SK-N-SH (cell line): Measurements from ENCODE around the gene TDP1. TPM values are rescaled to one million over a fixed set of nuclear protein-coding genes. Genes with fewer than 3 reads are reported as not detected.

Experiments
- CTCF ChIA-PET: fragments of 300-600, 350-600 bp; formaldehyde crosslinking; extraction: SDS; loops from one replicate; lab custom pipeline; 2021; lab: Yijun Ruan, JAX
- POLR2A ChIA-PET: fragments of 350-600 bp; sonication (Branson Sonifier 250); formaldehyde crosslinking; extraction: SDS; loops from one replicate; lab custom pipeline; 2020; ENCODE audit warnings: antibody characterized with exemption, inconsistent platforms; lab: Yijun Ruan, JAX
- DNase-seq: peaks from one replicate; pipeline ENCODE4 v3.0.0; 2012
- H2AFZ ChIP-seq: fragments of 200-600 bp; sonication (generic); 2 replicates; pipeline ENCODE4 v1.8.1; 2016; ENCODE audit warnings: antibody characterized with exemption, mild to moderate bottlenecking, low read depth
- H3F3A ChIP-seq: fragments of 200-600 bp; sonication (generic); replicated peaks from 2 replicates; pipeline ENCODE3; 2016; ENCODE audit warnings: antibody characterized with exemption, mild to moderate bottlenecking; ENCODE audit not compliant: insufficient read depth
- H3K27ac ChIP-seq, 2 experiments: fragments of 200-500 bp in 1 of 2; fragments of 200-600 bp in 1 of 2; sonication (Bioruptor generic) in 1 of 2; sonication (generic), shearing (Covaris generic) in 1 of 2; 2 replicates each; pipeline versions ENCODE4 v1.5.1 to v1.6.1; 2014 to 2016; ENCODE audit warnings: low read depth in 2 of 2, inconsistent platforms in 1 of 2, low read length in 1 of 2, mild to moderate bottlenecking in 1 of 2, mixed read lengths in 1 of 2
- H3K27me3 ChIP-seq: fragments of 200-600 bp; sonication (generic), shearing (Covaris generic); 2 replicates; pipeline ENCODE4 v1.6.1; 2016; ENCODE audit warnings: mixed run types; ENCODE audit not compliant: insufficient read depth
- H3K36me3 ChIP-seq, 2 experiments: fragments of 200-500 bp in 1 of 2; fragments of 200-600 bp in 1 of 2; sonication (Bioruptor generic) in 1 of 2; sonication (generic) in 1 of 2; replicated peaks in 1 of 2; 2 replicates each; pipeline versions ENCODE3 to v1.5.1; 2014 to 2016; ENCODE audit warnings: low read length in 1 of 2, mild to moderate bottlenecking in 1 of 2; ENCODE audit not compliant: insufficient read depth in 2 of 2, control insufficient read depth in 1 of 2
- H3K4me1 ChIP-seq, 2 experiments: fragments of 200-500 bp in 1 of 2; fragments of 200-600 bp in 1 of 2; sonication (Bioruptor generic) in 1 of 2; sonication (generic), shearing (Covaris generic) in 1 of 2; 2 replicates each; pipeline versions ENCODE4 v1.5.1 to v1.6.1; 2014 to 2016; ENCODE audit warnings: low read depth in 1 of 2, low read length in 1 of 2, mixed run types in 1 of 2; ENCODE audit not compliant: insufficient read depth in 2 of 2, control insufficient read depth in 1 of 2
- H3K4me2 ChIP-seq: fragments of 200-600 bp; sonication (generic), shearing (Covaris generic); 2 replicates; pipeline ENCODE4 v1.6.1; 2017; ENCODE audit warnings: mixed run types
- H3K4me3 ChIP-seq, 2 experiments: fragments of 200-500 bp in 1 of 2; fragments of 200-600 bp in 1 of 2; sonication (Bioruptor generic) in 1 of 2; sonication (generic), shearing (Covaris generic) in 1 of 2; 2 replicates each; pipeline versions ENCODE4 v1.5.1 to v1.8.1; 2014 to 2016; ENCODE audit warnings: low read depth in 2 of 2, inconsistent platforms in 1 of 2, low read length in 1 of 2, mild to moderate bottlenecking in 1 of 2, mixed read lengths in 1 of 2, moderate library complexity in 1 of 2
- H3K79me2 ChIP-seq: fragments of 200-600 bp; sonication (generic); 2 replicates; pipeline ENCODE4 v1.8.1; 2017; ENCODE audit warnings: mild to moderate bottlenecking; ENCODE audit not compliant: insufficient read depth
- H3K9ac ChIP-seq: fragments of 200-600 bp; sonication (generic); 2 replicates; pipeline ENCODE4 v1.6.1; 2017; ENCODE audit warnings: mixed run types
- H3K9me2 ChIP-seq: fragments of 200-600 bp; sonication (generic); 2 replicates; pipeline ENCODE4 v1.6.1; 2017; ENCODE audit warnings: mixed run types
- H3K9me3 ChIP-seq: fragments of 200-600 bp; sonication (generic); 2 replicates; pipeline ENCODE4 v1.6.1; 2017; ENCODE audit warnings: mixed run types, mild to moderate bottlenecking, moderate library complexity
- H4K20me1 ChIP-seq: fragments of 200-600 bp; sonication (generic); 2 replicates; pipeline ENCODE4 v1.6.1; 2017; ENCODE audit warnings: mild to moderate bottlenecking, mixed run types; ENCODE audit not compliant: insufficient read depth
- ELF1 ChIP-seq: IDR thresholded peaks from 2 replicates; pipeline ENCODE4 v1.4.0; 2012
- FOSL2 ChIP-seq: IDR thresholded peaks from 2 replicates; pipeline ENCODE4 v1.4.0; 2012; ENCODE audit warnings: low read depth, mild to moderate bottlenecking, moderate library complexity, borderline replicate concordance
- FOXJ3 ChIP-seq: sonication (generic); formaldehyde crosslinking; IDR thresholded peaks from 2 replicates; pipeline ENCODE4 v1.5.1; 2020; ENCODE audit warnings: mild to moderate bottlenecking, missing genetic modification reagents
- MXI1 ChIP-seq: IDR thresholded peaks from 2 replicates; pipeline ENCODE4 v1.6.1; 2012; ENCODE audit warnings: mild to moderate bottlenecking, low read depth, low read length, improper control_type of control experiment
- NFIC ChIP-seq: IDR thresholded peaks from 2 replicates; pipeline ENCODE4 v1.4.0; 2012; ENCODE audit warnings: borderline replicate concordance
- NRF1 ChIP-seq: IDR thresholded peaks from 2 replicates; pipeline ENCODE4 v1.6.1; 2012; ENCODE audit warnings: low read depth, mild to moderate bottlenecking, low read length
- PBX3 ChIP-seq: IDR thresholded peaks from 2 replicates; pipeline ENCODE4; 2012
- RAD21 ChIP-seq: IDR thresholded peaks from 2 replicates; pipeline ENCODE4 v1.6.1; 2012; ENCODE audit warnings: mild to moderate bottlenecking, low read length
- RFX5 ChIP-seq: IDR thresholded peaks from 2 replicates; pipeline ENCODE4 v1.6.1; 2012; ENCODE audit warnings: mild to moderate bottlenecking, improper control_type of control experiment, low read length
- USF1 ChIP-seq: IDR thresholded peaks from 2 replicates; pipeline ENCODE4 v1.4.0; 2012; ENCODE audit warnings: low read depth, borderline replicate concordance
- ZBTB33 ChIP-seq: IDR thresholded peaks from 2 replicates; pipeline ENCODE4 v1.4.0; 2012; ENCODE audit warnings: low read depth, borderline replicate concordance
- WGBS: methylation state at CpG from one replicate; pipeline ENCODE4 v1.1.6; 2017; ENCODE audit warnings: low lambda C conversion rate; 5-methylcytosine and 5-hydroxymethylcytosine counted together
- polyA plus RNA-seq, 3 experiments: library from polyadenylated mRNA; depleted of rRNA; stranded (reverse); fragments of >200 nt; gene quantifications; 2 replicates each; pipeline ENCODE4 v1.2.3, GENCODE V29; 2012

Gene TDP1
- polyA plus RNA-seq, 1 of the 3 experiments (the other 2 are of a cell fraction) = 14.5 TPM

DNA sequence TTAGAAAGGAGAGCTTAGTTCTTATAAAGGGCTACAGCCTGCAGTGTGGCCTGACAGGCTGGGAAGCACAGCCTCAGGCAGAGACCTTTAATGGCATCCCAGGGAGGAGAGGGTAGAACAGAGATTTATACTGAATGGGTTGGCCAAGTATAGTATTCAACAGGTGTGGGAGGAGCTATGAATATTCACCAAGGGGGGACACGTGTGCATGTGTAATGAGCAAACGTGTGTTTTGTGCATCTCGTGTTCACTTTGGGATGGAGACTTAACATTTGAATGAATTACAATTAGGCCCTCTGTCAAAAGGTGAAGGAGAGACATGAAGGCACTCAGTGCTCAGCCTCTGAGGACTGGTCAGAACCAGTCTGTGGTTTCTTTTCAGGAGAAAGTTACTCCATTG is 5.2 kb downstream of the TDP1 start:
- Histone ChIP-seq H3K9me3 (no peaks in the 10 kb centered on the region), H3K9me2 (no peaks in the 10 kb centered on the region), H2AFZ (no peak overlapping the region), H3K4me1 (peaks cover 4 to 7% of the 10 kb centered on the region in 2 experiments; a peak in 2 of 4 replicates), H3K9ac (no peak overlapping the region), H3K27me3 (no peaks in the 10 kb centered on the region), H3F3A (peaks cover 11% of the 10 kb centered on the region), H4K20me1 (peaks cover 3% of the 10 kb centered on the region; the same call in 1 of the 2 replicates), H3K27ac (no peak overlapping the region), H3K4me3 (no peak overlapping the region), H3K4me2 (no peak overlapping the region), H3K36me3 (peaks cover 40 to 44% of the 10 kb centered on the region in 2 experiments), H3K79me2 (peaks cover 64% of the 10 kb centered on the region; the same call in 1 of the 2 replicates)
- TF ChIP-seq FOXJ3 (CRISPR knock-in tag) = no peak
- TF ChIP-seq NFIC = no peak
- TF ChIP-seq FOSL2 = no peak
- TF ChIP-seq USF1 = no peak
- TF ChIP-seq ZBTB33 = no peak
- TF ChIP-seq ELF1 = no peak
- no peak for TF ChIP-seq RFX5
- no peak for TF ChIP-seq NRF1
- DNase-seq = no peak
- POLR2A ChIA-PET = no interaction called here
- 98% methylated on average over 3 of the region's 3 CpGs for WGBS
- CTCF ChIA-PET = interaction anchor here (1.4 to 12.3 kb wide), 5 partner anchors 12 to 275 kb away, joined by 3 to 112 read pairs (median 6); no protein-coding TSS in a partner anchor

- H3K4me1 ChIP-seq = peaks cover 0 to 7% of the 10 kb centered on the region in 2 experiments; a peak in 2 of 4 replicates
- no peaks in the 10 kb centered on the region for H3K9me2 ChIP-seq
- TF ChIP-seq RAD21 = no peak
- TF ChIP-seq RFX5 = no peak
- TF ChIP-seq MXI1 = no peak
- no peak for TF ChIP-seq FOXJ3 (CRISPR knock-in tag)
- TF ChIP-seq PBX3 = no peak
- no peak for TF ChIP-seq FOSL2
- peaks cover 37 to 57% of the 10 kb centered on the region in 2 experiments for H3K36me3 ChIP-seq
- no peaks in the 10 kb centered on the region for H3K9me3 ChIP-seq
- H3K4me2 ChIP-seq = no peak overlapping the region
- no peak overlapping the region for H3K9ac ChIP-seq
- no peaks in the 10 kb centered on the region for H3F3A ChIP-seq
- POLR2A ChIA-PET = no interaction called here
- H2AFZ ChIP-seq = no peak overlapping the region
- H3K4me3 ChIP-seq = no peak overlapping the region
- H3K27ac ChIP-seq = no peak overlapping the region
- no peak for DNase-seq
- H3K79me2 ChIP-seq = peaks cover 47% of the 10 kb centered on the region; the same call in 1 of the 2 replicates
- no peaks in the 10 kb centered on the region for H4K20me1 ChIP-seq
- WGBS = 83% methylated on average over 9 of the region's 10 CpGs
- CTCF ChIA-PET = interaction anchor here (1.0 to 12.3 kb wide), 3 partner anchors 9 to 96 kb away, joined by 3 to 112 read pairs (median 3); no protein-coding TSS in a partner anchor
- no peaks in the 10 kb centered on the region for H3K27me3 ChIP-seq
These were observed 7.7 kb downstream of the TDP1 start for GRCh38 chr14:89963288-89963978.
